Heart left ventricle (tissue), 16 donors: ENCODE results near the gene CTNNA1. TPM values are rescaled to one million over a fixed set of nuclear protein-coding genes. Genes with fewer than 3 reads are reported as not detected.
A peak's percentile ranks its signal among the peaks of the same experiment; 100 is the strongest.
"Not testable (repeated sequence)": the region's sequence is repeated elsewhere in the genome, so short reads cannot be mapped to it uniquely, and the experiment has no call there.

Source experiments
- ATAC-seq, 4 donors: fragments of 200-7000 bp; cut with Tn5 transposase; one replicate each; pipeline ENCODE4 v1.9.1; 2020 to 2022; ENCODE audit warnings: moderate library complexity in 4 of 4, mild to moderate bottlenecking in 3 of 4, moderate number of reproducible peaks in 1 of 4
- DNase-seq, 5 donors: peaks; one replicate each; pipeline ENCODE4 v3.0.0-alpha.2; 2020
- H3K27ac ChIP-seq, 12 donors: fragments of 200-600 bp; sonication (generic) in 4 of 12; one replicate each; pipeline versions ENCODE4 v1.5.0 to v1.8.0; 2016 to 2022; ENCODE audit warnings: mild to moderate bottlenecking in 2 of 12
- H3K27me3 ChIP-seq, 9 donors: fragments of 200-600 bp; sonication (generic) in 2 of 9; one replicate each; pipeline versions ENCODE4 v1.5.1 to v1.8.0; 2016 to 2022; ENCODE audit warnings: mild to moderate bottlenecking in 3 of 9
- H3K36me3 ChIP-seq, 9 donors: fragments of 200-600 bp; sonication (generic) in 2 of 9; one replicate each; pipeline versions ENCODE4 v1.5.0 to v1.8.0; 2018 to 2022; ENCODE audit warnings: mild to moderate bottlenecking in 2 of 9
- H3K4me1 ChIP-seq, 12 donors: fragments of 200-600 bp; sonication (generic) in 4 of 12; one replicate each; pipeline versions ENCODE4 v1.5.0 to v1.8.0; 2016 to 2022; ENCODE audit warnings: mild to moderate bottlenecking in 3 of 12
- H3K4me3 ChIP-seq, 12 donors: fragments of 200-600 bp; sonication (generic) in 4 of 12; one replicate each; pipeline versions ENCODE4 v1.5.0 to v1.8.0; 2017 to 2022; ENCODE audit warnings: mild to moderate bottlenecking in 9 of 12, moderate library complexity in 4 of 12
- H3K9me3 ChIP-seq, 12 donors: fragments of 200-600 bp; sonication (generic) in 4 of 12; one replicate each; pipeline versions ENCODE4 v1.5.0 to v1.8.0; 2016 to 2022; ENCODE audit warnings: mild to moderate bottlenecking in 1 of 12
- CTCF ChIP-seq, 12 donors: fragments of 200-600 bp; sonication (generic) in 4 of 12; IDR thresholded peaks; one replicate each; pipeline versions ENCODE4 v1.5.0 to v1.8.0; 2018 to 2022; ENCODE audit warnings: antibody characterized with exemption in 12 of 12, mild to moderate bottlenecking in 5 of 12
- POLR2A ChIP-seq, 2 donors: fragments of 450-650 bp; IDR thresholded peaks; one replicate each; pipeline ENCODE4 v1.6.1; 2017; ENCODE audit warnings: antibody characterized with exemption in 2 of 2, mild to moderate bottlenecking in 2 of 2, moderate library complexity in 2 of 2
- WGBS, 4 donors: extraction: QIAGEN DNeasy Blood & Tissue Kit in 2 of 4; methylation state at CpG; one replicate each; pipeline versions ENCODE4 v1.1.5 to v1.1.7; 2013 to 2018; 5-methylcytosine and 5-hydroxymethylcytosine counted together
- intact Hi-C, 10 donors: fragments of 100-400 bp; cut with DNase I; formaldehyde crosslinking; loops; one replicate each; pipeline versions ENCODE4 v1.11.1 to v1.14.2; 2022
- polyA plus RNA-seq, 2 donors: library from polyadenylated mRNA; stranded (reverse); fragments of 200-250 nt; gene quantifications; one replicate each; pipeline ENCODE4 v1.2.3, GENCODE V29; 2013
- total RNA-seq, 9 donors: library from RNA; depleted of rRNA in 2 of 9; stranded (reverse); fragments of >200 nt in 2 of 9; fragmentation: NEBNext Ultra II Directional in 3 of 9; extraction: Animal tissue kit (Norgen Biotek cat#: 25700) in 3 of 9; gene quantifications; one replicate each; pipeline versions ENCODE4 v1.1.0 to v1.2.4, GENCODE V29; 2016 to 2023
- donor health status: ischemic (EF 13 %, LVEDD 7.1; RV severe dilation, severe dysfunction).
- donor health status: healthy with polysubstance abuse.
- donor health status: DM: no; HTN: yes; CAD: no.
- donor health status: DM: no; HTN: no; CAD: no.
- donor health status: ischemic (EF 25% LVEDD 6.9; RV normal size, moderate dysfunction).
- donor health status: ischemic (EF 25% LVEDD 5.7; RV mildly dilated, moderate dysfunction).
- donor health status: healthy.
- donor health status: DM: yes; HTN: yes; CAD: no.
- donor health status: ischemic (EF 35%, LVEDD 5.7; RV mildly dilated, moderate dysfunction).
- donor health status: nonischemic (EF 11% LVEDD 7.7; RV severe dilation, severe dysfunction).
- donor health status: DM: yes; HTN: yes; CAD: no.
- donor health status: PGD.
- donor health status: ischemic (EF 29% LVEDD 5.4; RV normal size, mild dysfunction).
- donor health status: nonischemic (EF 23%, LVEDD 6.1; RV moderate dilation, normal function).

Gene CTNNA1
- total and polyA plus RNA-seq, 11 donors, result 140 to 460 (median 399) TPM

DNA sequence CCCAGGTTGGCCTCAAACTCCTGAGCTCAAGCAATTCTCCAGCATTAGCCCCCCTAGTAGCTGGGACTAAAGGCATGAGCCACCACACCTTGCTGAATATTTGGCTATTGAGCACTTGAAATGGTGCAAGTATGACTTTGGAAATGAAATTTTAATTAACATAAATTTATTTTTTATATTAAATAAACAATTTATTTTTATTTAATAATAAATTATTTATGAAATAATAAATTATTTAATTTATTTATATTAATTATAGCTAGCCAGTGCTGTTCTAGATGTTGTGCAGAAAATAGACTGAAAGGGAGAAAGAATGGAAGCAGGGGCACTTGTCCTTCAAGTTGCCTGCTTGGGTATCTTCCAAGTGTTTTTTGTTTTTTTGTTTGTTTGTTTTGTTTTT, 40.0 kb upstream of the CTNNA1 start:
- H3K27ac ChIP-seq, result no peak overlapping the region
- H3K36me3 ChIP-seq, result no peaks in the 10 kb centered on the region
- H3K27me3 ChIP-seq, result no peaks in the 10 kb centered on the region
- intact Hi-C loops, result no loop called here
- DNase-seq (no peak), ATAC-seq (no peak)
- TF ChIP-seq POLR2A (IDR thresholded peaks at IDR 0.05) (no peak), CTCF (IDR thresholded peaks at IDR 0.05) (no peak)
- no peak overlapping the region for H3K4me3 ChIP-seq
- H3K4me1 ChIP-seq, result peaks cover 0 to 11% (median 0%) of the 10 kb centered on the region in 12 donors
- no peaks in the 10 kb centered on the region for H3K9me3 ChIP-seq

DNA sequence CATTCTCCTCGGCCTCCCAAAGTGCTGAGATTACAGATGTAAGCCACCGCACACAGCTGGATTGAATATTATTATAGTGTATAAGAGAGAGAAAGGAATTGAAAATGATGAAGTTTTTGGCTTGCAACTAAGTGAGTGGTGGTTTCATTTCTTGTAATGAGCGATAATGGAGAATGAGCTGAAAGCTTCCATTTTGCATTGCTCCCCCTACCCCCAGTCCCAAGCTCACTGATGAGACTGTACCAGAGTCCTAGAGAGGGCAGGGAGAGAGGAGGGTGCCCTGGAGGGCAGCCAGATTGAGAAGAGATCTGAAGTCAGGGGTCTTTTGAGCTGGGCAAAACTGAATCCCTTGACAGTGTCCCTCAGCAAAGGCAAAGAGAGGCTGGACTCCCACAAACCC, 38.5 kb upstream of the CTNNA1 start:
- WGBS, 4 donors, result 82 to 95% (median 92%) methylated on average over 3 of the region's 3 CpGs
- intact Hi-C loops, result no loop called here

DNA sequence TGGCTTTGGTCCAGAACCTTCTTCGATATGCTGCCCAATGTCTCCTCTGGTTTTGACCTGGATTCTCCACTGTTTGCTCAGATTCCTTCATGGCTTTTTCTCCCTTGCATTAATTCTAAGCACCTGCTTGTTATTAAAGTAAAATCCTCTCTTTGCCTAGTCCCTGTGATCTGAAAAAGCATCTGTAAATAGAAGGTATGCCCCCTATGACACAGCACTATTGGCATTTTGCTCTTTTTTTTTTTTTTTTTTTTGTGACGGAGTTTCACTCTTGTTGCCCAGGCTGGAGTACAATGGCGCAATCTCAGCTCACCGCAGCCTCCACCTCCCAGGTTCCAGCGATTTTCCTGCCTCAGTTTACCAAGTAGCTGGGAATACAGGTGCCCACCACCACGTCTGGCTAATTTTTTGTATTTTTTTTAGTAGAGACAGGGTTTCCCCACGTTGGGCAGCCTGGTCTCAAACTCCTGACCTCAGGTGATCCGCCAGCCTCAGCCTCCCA, 37.2 kb upstream of the CTNNA1 start:
- H3K36me3 ChIP-seq, H3K9me3 ChIP-seq, H3K27ac ChIP-seq, DNase-seq, ATAC-seq, H3K27me3 ChIP-seq, H3K4me3 ChIP-seq, intact Hi-C loops: not testable (repeated sequence)
- peaks cover 0 to 11% (median 0%) of the 10 kb centered on the region in 12 donors for H3K4me1 ChIP-seq
- 70 to 77% (median 73%) methylated on average over 8 of the region's 8 CpGs for WGBS, 4 donors

More for the DNA sequence above, 38.5 kb upstream of the CTNNA1 start:
- Histone ChIP-seq H3K9me3 (no peaks in the 10 kb centered on the region), H3K4me3 (no peak overlapping the region), H3K36me3 (no peaks in the 10 kb centered on the region), H3K27ac (no peak overlapping the region), H3K27me3 (no peaks in the 10 kb centered on the region), H3K4me1 (peaks cover 0 to 11% (median 0%) of the 10 kb centered on the region in 12 donors)
- no peak for DNase-seq
- TF ChIP-seq POLR2A (IDR thresholded peaks at IDR 0.05), result no peak
- no peak for TF ChIP-seq CTCF (IDR thresholded peaks at IDR 0.05)
- ATAC-seq, result no peak

DNA sequence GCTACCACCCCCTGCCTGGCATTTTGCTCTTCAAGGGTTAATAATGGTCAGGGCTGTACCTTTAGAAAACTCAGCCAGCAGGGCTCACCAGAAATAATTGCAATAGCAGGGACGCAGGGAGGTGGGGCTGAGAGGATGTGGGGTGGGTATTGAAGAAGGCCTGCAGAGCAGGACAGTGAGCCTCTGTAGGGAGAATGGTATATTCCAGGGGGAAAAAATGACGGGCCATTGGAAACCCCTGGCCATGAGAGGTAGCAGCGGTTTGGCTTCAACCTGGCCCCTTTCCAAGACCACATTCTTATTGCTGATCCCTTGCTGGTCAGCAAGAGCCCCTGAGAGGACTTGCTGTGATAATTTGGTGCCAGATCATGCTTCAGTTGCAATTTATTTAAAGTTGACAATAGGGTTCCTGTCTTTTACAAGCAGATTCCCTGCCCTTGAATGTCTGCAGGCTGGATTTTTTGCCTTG, 36.7 kb upstream of the CTNNA1 start:
- TF ChIP-seq POLR2A (IDR thresholded peaks at IDR 0.05), result no peak
- Histone ChIP-seq H3K4me1 (peaks cover 0 to 11% (median 0%) of the 10 kb centered on the region in 12 donors), H3K36me3 (no peaks in the 10 kb centered on the region), H3K27ac (no peak overlapping the region), H3K9me3 (no peaks in the 10 kb centered on the region), H3K27me3 (no peaks in the 10 kb centered on the region), H3K4me3 (no peak overlapping the region)
- WGBS, 4 donors, result 11 to 17% (median 15%) methylated on average over 3 of the region's 3 CpGs
- ATAC-seq, result peak in 3 of 4 donors; percentile 32 to 52 (median 45)
- intact Hi-C loops, result no loop called here
- no peak for DNase-seq

DNA sequence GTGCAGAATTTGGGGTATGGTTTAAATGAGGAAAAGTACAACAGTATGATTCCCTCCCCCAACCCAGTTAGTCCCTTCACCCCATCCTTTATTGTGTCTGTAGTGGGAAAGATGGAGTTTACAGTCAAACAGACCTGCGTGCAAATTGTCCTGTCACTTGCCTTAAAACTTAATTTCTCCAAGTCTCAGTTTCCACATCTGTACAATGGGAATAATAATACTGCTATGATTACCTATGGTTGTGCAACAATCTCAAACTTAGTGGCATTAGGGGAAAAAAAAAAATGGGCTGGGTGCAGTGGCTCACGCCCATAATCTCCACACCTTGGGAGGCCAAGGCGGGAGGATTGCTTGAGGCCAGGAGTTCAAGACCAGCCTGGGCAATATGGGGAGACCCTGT, 35.8 kb upstream of the CTNNA1 start:
- Histone ChIP-seq H3K9me3 (no peaks in the 10 kb centered on the region), H3K4me3 (no peak overlapping the region), H3K4me1 (peaks cover 0 to 11% (median 0%) of the 10 kb centered on the region in 12 donors), H3K36me3 (no peaks in the 10 kb centered on the region), H3K27ac (no peak overlapping the region), H3K27me3 (no peaks in the 10 kb centered on the region)
- intact Hi-C loops, result no loop called here
- TF ChIP-seq POLR2A (IDR thresholded peaks at IDR 0.05) (no peak), CTCF (IDR thresholded peaks at IDR 0.05) (no peak)
- ATAC-seq (no peak), DNase-seq (no peak)
- WGBS, 4 donors, result 95 to 99% (median 99%) methylated on average over 3 of the region's 3 CpGs
